Measurements from ENCODE around the gene SOX13.

DNA sequence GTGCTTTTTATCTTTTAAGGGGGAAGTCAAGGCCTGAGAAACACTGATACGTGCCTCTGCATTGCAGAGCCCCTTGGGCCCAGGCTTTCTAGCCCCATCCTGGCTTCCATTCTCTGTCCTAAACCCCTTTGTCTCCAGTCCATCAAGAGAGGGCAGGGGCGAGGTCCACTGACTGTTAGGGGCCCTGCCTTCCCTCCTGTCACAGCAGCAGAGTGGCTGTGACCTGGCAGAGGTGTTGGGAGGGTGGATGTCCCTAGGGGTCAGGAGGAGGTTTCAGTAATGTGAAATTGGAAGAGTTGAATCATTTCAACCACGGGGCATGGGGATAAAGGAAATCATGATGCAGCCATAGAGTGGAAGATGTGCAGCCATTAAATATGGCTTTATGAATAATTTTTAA lies 24.0 kb downstream of the SOX13 start:
- TF ChIP-seq CTCF (IDR thresholded peaks at IDR 0.05) (no peak), POLR2A (IDR thresholded peaks at IDR 0.05) (no peak)

Measured in uterus (tissue), 2 donors.